Spleen (tissue), 11 donors: ENCODE measurements around the gene GIPC3. TPM values are rescaled to one million over a fixed set of nuclear protein-coding genes. Genes with fewer than 3 reads are reported as not detected.
A peak's percentile ranks its signal among the peaks of the same experiment; 100 is the strongest.

Experiments used
- DNase-seq: peaks from one replicate; pipeline ENCODE4 v3.0.0-alpha.2; 2020
- H3K27ac ChIP-seq, 8 donors: fragments of 200-600 bp; sonication (generic) in 7 of 8; 1 replicate in 4 of 8; 2 replicates in 4 of 8; pipeline versions ENCODE4 v1.5.0 to v1.8.0; 2016 to 2021; ENCODE audit warnings: inconsistent platforms in 4 of 8, mild to moderate bottlenecking in 4 of 8, moderate library complexity in 1 of 8
- H3K27me3 ChIP-seq, 7 donors: fragments of 200-600 bp; sonication (generic) in 6 of 7; replicated peaks in 1 of 7; 1 replicate in 4 of 7; 2 replicates in 3 of 7; pipeline versions ENCODE4 v1.5.0 to v1.8.0; 2016 to 2021; ENCODE audit warnings: inconsistent platforms in 3 of 7, mild to moderate bottlenecking in 1 of 7
- H3K36me3 ChIP-seq, 6 donors: fragments of 200-600 bp; sonication (generic) in 5 of 6; 1 replicate in 4 of 6; 2 replicates in 2 of 6; pipeline versions ENCODE4 v1.5.0 to v1.8.0; 2016 to 2021; ENCODE audit warnings: inconsistent platforms in 2 of 6
- H3K4me1 ChIP-seq, 6 donors: fragments of 200-600 bp; sonication (generic) in 5 of 6; 1 replicate in 3 of 6; 2 replicates in 3 of 6; pipeline versions ENCODE4 v1.5.0 to v1.8.0; 2016 to 2021; ENCODE audit warnings: inconsistent platforms in 3 of 6
- H3K4me3 ChIP-seq, 8 donors: fragments of 200-600 bp; sonication (generic) in 7 of 8; 1 replicate in 4 of 8; 2 replicates in 4 of 8; pipeline versions ENCODE4 v1.5.0 to v1.8.0; 2016 to 2021; ENCODE audit warnings: inconsistent platforms in 4 of 8, mild to moderate bottlenecking in 4 of 8, moderate library complexity in 2 of 8
- H3K9me3 ChIP-seq, 8 donors: fragments of 200-600 bp; sonication (generic) in 7 of 8; 1 replicate in 4 of 8; 2 replicates in 4 of 8; pipeline versions ENCODE4 v1.5.0 to v1.8.0; 2016 to 2021; ENCODE audit warnings: inconsistent platforms in 4 of 8
- CTCF ChIP-seq, 11 experiments: fragments of 200-600 bp in 7 of 11; fragments of 450-650 bp in 4 of 11; sonication (generic) in 4 of 11; IDR thresholded peaks in 8 of 11; conservative IDR thresholded peaks in 3 of 11; 1 replicate in 7 of 11; 2 replicates in 4 of 11; pipeline versions ENCODE4 v1.4.0 to v1.8.0; 2016 to 2021; ENCODE audit warnings: antibody characterized with exemption in 11 of 11, inconsistent platforms in 4 of 11, mild to moderate bottlenecking in 1 of 11
- POLR2A ChIP-seq, 3 donors: fragments of 450-650 bp; IDR thresholded peaks; one replicate each; pipeline ENCODE4 v1.5.1; 2017; ENCODE audit warnings: antibody characterized with exemption in 3 of 3, mild to moderate bottlenecking in 1 of 3
- POLR2AphosphoS5 ChIP-seq, 3 donors: sonication (generic); formaldehyde crosslinking; IDR thresholded peaks; one replicate each; pipeline ENCODE4 v1.5.1; 2017; ENCODE audit warnings: antibody characterized with exemption in 3 of 3
- WGBS, 5 donors: extraction: QIAGEN DNeasy Blood & Tissue Kit in 3 of 5; methylation state at CpG; one replicate each; pipeline versions ENCODE4 v1.1.5 to v1.1.7; 2013 to 2018; 5-methylcytosine and 5-hydroxymethylcytosine counted together
- intact Hi-C: fragments of 100-400 bp; cut with DNase I; formaldehyde crosslinking; loops from one replicate; pipeline ENCODE4 v1.15.0; 2023; ENCODE audit warnings: low total_unique reads
- polyA plus RNA-seq, 3 donors: library from polyadenylated mRNA; stranded (reverse); fragments of 200-250 nt; gene quantifications; one replicate each; pipeline ENCODE4 v1.2.1, GENCODE V29; 2013
- total RNA-seq, 7 donors: library from RNA; depleted of rRNA in 3 of 7; stranded (reverse); fragments of >200 nt in 3 of 7; fragmentation: NEBNext Ultra II Directional in 4 of 7; extraction: Animal tissue kit (Norgen Biotek cat#: 25700) in 4 of 7; gene quantifications; one replicate each; pipeline versions ENCODE4 v1.1.0 to v1.2.1, GENCODE V29; 2016 to 2021
- donor health status: healthy with polysubstance abuse.
- donor health status: DM: no; HTN: no; CAD: no; lungs with moderate emphysema.
- donor health status: DM: no; HTN: no; CAD: no.
- donor health status: Bipolar disorder and iron deficiency.
- donor health status: healthy.
- donor health status: DM: no; HTN: no; CAD: no.
- donor health status: DM: yes; HTN: yes; CAD: no.

The GIPC3 gene
- total and polyA plus RNA-seq, 10 donors, result 0.80 to 9.2 (median 5.1) TPM

- no peak for DNase-seq
- intact Hi-C loops, result no loop called here
These were observed 41.3 kb upstream of the GIPC3 start for GRCh38 chr19:3544058-3544376.

DNA sequence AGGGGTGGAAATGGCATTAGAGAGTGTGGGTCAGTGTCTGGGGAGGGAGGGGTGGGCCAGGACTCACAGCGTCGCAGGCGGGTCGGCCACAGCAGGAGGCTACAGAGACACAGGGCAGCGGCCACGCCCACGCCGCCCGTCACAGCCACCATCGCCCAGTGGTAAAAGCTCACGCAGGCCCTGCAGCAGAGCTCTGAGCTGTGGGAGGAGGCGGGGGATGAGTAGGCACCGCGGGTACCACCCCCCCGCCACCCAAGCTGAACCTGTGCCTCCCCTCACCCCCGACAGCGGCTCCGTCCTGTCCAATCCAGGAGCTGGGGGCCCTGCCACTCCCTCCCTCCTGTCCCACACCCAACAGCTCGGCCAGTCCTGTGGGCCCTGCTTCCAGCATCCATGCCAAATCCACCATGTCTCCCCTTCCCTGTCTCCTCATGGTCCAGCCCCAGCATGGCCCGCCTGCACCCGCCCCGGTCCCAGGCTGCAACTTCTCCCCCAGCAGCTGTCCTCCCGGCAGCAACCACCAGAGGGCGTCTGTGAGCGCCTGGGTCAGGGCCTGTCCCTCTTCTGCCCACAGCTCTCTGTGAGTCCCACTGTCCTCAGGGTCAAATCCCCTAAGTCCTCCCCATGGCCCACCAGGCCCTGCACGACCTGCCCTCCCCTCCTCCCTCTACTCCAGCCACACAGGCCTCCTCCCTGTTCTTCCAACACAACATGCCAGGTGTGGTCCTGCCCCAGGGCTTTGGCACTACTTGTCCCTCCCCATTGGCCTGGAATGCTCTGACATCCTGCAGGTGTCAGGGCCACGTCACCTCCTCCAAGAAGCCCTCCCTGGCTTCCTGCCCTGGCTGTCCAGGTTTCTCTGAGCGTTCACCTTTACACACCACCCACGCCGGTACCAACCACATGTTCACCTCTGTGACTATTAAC is 40.3 kb upstream of the GIPC3 start:
- peak; percentile 89 to 98 (median 94) for TF ChIP-seq CTCF (IDR thresholded peaks at IDR 0.05 in 8 of 11, conservative IDR thresholded peaks at IDR 0.05 in 3 of 11)
- peak; percentile 63 to 77 (median 64) for TF ChIP-seq POLR2AphosphoS5 (IDR thresholded peaks at IDR 0.05)
- no peak for TF ChIP-seq POLR2A (IDR thresholded peaks at IDR 0.05)
- H3K9me3 ChIP-seq, result no peaks in the 10 kb centered on the region
- peak; percentile 94 for DNase-seq
- H3K27me3 ChIP-seq, result no peaks in the 10 kb centered on the region
- intact Hi-C loops, result no loop called here
- WGBS, 5 donors, result 54 to 73% (median 64%) methylated on average over 17 to 30 of the region's 30 CpGs
- H3K27ac ChIP-seq, result peak overlapping the region in 3 of 8 donors; percentile 1 to 50 (median 33)
- H3K4me3 ChIP-seq, result no peak overlapping the region
- peaks cover 0 to 44% (median 17%) of the 10 kb centered on the region in 6 donors for H3K4me1 ChIP-seq
- peaks cover 0 to 86% (median 39%) of the 10 kb centered on the region in 6 donors for H3K36me3 ChIP-seq

More at GRCh38 chr19:3544058-3544376, 41.3 kb upstream of the GIPC3 start:
- H3K36me3 ChIP-seq, result peaks cover 0 to 86% (median 38%) of the 10 kb centered on the region in 6 donors
- 89 to 91% (median 91%) methylated on average over 8 to 9 of the region's 9 CpGs; no CpG with 5 or more reads in 1 of the 5 donors for WGBS, 5 donors
- H3K27me3 ChIP-seq, result no peaks in the 10 kb centered on the region
- H3K9me3 ChIP-seq, result peaks cover 0 to 5% (median 0%) of the 10 kb centered on the region in 8 donors
- H3K4me3 ChIP-seq, result no peak overlapping the region
- TF ChIP-seq POLR2AphosphoS5 (IDR thresholded peaks at IDR 0.05) (peak in 1 of 3 donors; percentile 3), POLR2A (IDR thresholded peaks at IDR 0.05) (no peak)
- peaks cover 0 to 36% (median 15%) of the 10 kb centered on the region in 6 donors for H3K4me1 ChIP-seq
- no peak overlapping the region for H3K27ac ChIP-seq

DNA sequence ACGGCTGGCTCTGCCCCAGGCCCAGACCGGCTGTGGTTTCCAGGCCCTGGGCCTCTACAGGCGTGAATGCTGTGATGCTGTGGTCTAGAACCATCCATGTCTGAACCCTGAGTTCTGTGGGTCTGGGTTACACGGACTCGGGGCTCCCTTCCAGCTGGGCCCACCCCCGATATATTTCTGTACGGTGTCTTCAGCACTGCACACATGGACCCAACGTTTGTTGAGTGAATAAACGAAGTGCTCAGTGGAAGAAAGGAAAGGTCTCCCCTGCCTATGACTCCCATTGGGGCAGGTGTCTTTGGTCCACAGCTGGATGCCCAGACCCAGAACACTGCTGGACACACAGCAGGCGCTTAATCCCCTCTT is 39.6 kb upstream of the GIPC3 start:
- DNase-seq, result no peak
- no peaks in the 10 kb centered on the region for H3K27me3 ChIP-seq
- H3K36me3 ChIP-seq, result peaks cover 0 to 90% (median 40%) of the 10 kb centered on the region in 6 donors
- no peak overlapping the region for H3K4me3 ChIP-seq
- H3K9me3 ChIP-seq, result no peaks in the 10 kb centered on the region
- 72 to 83% (median 74%) methylated on average over 10 of the region's 10 CpGs for WGBS, 5 donors
- intact Hi-C loops, result no loop called here
- TF ChIP-seq POLR2AphosphoS5 (IDR thresholded peaks at IDR 0.05) (no peak), CTCF (IDR thresholded peaks at IDR 0.05 in 8 of 11, conservative IDR thresholded peaks at IDR 0.05 in 3 of 11) (no peak), POLR2A (IDR thresholded peaks at IDR 0.05) (no peak)
- H3K4me1 ChIP-seq, result peaks cover 0 to 48% (median 17%) of the 10 kb centered on the region in 6 donors
- peak overlapping the region in 3 of 8 donors; percentile 1 to 50 (median 33) for H3K27ac ChIP-seq

DNA sequence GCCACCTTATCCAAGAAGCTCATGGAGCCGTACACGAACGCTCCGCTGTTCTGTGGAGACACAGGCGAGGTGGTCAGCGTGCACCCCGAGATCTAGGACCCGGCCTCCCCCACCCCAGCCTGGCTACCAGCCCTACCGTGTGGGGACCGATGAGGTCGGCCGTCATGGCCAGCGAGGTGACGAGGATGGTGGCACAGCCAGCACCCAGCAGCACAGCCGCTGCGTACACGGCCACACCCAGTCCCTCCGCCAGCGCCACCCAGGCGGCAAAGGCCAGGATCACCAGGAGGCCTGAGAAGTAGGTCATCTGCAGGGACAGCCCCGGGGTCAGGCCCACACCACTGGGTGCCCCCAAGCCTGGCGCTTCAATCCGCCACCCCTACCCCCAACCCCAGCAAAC is 39.2 kb upstream of the GIPC3 start:
- no peak for DNase-seq
- TF ChIP-seq POLR2A (IDR thresholded peaks at IDR 0.05), result no peak
- TF ChIP-seq CTCF (IDR thresholded peaks at IDR 0.05 in 8 of 11, conservative IDR thresholded peaks at IDR 0.05 in 3 of 11), result no peak
- peak in 1 of 3 donors; percentile 62 for TF ChIP-seq POLR2AphosphoS5 (IDR thresholded peaks at IDR 0.05)
- H3K27ac ChIP-seq, result peak overlapping the region in 1 of 8 donors; percentile 33
- 89 to 93% (median 92%) methylated on average over 14 to 23 of the region's 23 CpGs for WGBS, 5 donors
- peaks cover 0 to 53% (median 17%) of the 10 kb centered on the region in 6 donors for H3K4me1 ChIP-seq
- H3K36me3 ChIP-seq, result peaks cover 0 to 95% (median 42%) of the 10 kb centered on the region in 6 donors
- no peak overlapping the region for H3K4me3 ChIP-seq
- no peaks in the 10 kb centered on the region for H3K27me3 ChIP-seq
- intact Hi-C loops, result no loop called here
- no peaks in the 10 kb centered on the region for H3K9me3 ChIP-seq
